Measurements from ENCODE around the gene ERF.

The ERF gene

GRCh38 chr19:42271861-42272534 is 17.1 kb upstream of the ERF start:
- no peak for DNase-seq (ENCODE audit: low read depth in 2 of 2)
- TF ChIP-seq CTCF (IDR thresholded peaks at IDR 0.05; ENCODE audit: low read depth, low read length) = no peak
- no peak overlapping the region for H3K4me3 ChIP-seq (replicated peaks in 1 of 2; ENCODE audit: low read depth in 2 of 2, low read length in 2 of 2)

- no peak for DNase-seq (ENCODE audit: low read depth in 2 of 2)
- H3K4me3 ChIP-seq (replicated peaks in 1 of 2; ENCODE audit: low read depth in 2 of 2, low read length in 2 of 2) = peak overlapping the region; percentile 62 to 74
- no peak for TF ChIP-seq CTCF (IDR thresholded peaks at IDR 0.05; ENCODE audit: low read depth, low read length)
These were observed 16.1 kb upstream of the ERF start for GRCh38 chr19:42271045-42271419.

- H3K4me3 ChIP-seq (replicated peaks in 1 of 2; ENCODE audit: low read depth in 2 of 2, low read length in 2 of 2) = peak overlapping the region; percentile 62 to 74
- no peak for TF ChIP-seq CTCF (IDR thresholded peaks at IDR 0.05; ENCODE audit: low read depth, low read length)
- DNase-seq (ENCODE audit: low read depth in 2 of 2) = peak; percentile 67 to 84
These were observed 15.6 kb upstream of the ERF start for GRCh38 chr19:42270346-42271044.

GRCh38 chr19:42269478-42270345 is 14.8 kb upstream of the ERF start:
- peak overlapping the region; percentile 62 to 74 for H3K4me3 ChIP-seq (replicated peaks in 1 of 2; ENCODE audit: low read depth in 2 of 2, low read length in 2 of 2)
- peak in 1 of 2 donors; percentile 20 for DNase-seq (ENCODE audit: low read depth in 2 of 2)
- no peak for TF ChIP-seq CTCF (IDR thresholded peaks at IDR 0.05; ENCODE audit: low read depth, low read length)

- TF ChIP-seq CTCF (IDR thresholded peaks at IDR 0.05; ENCODE audit: low read depth, low read length) = no peak
- peak; percentile 100 for DNase-seq (ENCODE audit: low read depth in 2 of 2)
- peak within 1 kb of the TSS; percentile 77 to 87 for H3K4me3 ChIP-seq (replicated peaks in 1 of 2; ENCODE audit: low read depth in 2 of 2, low read length in 2 of 2)
These were observed 14.0 kb upstream of the ERF start, which contains the start of gene CIC for GRCh38 chr19:42268704-42269477. Gene CIC (plus strand): TSS chr19:42269252. CDS start chr19:42271784, 2,532 bp downstream.

- DNase-seq (ENCODE audit: low read depth in 2 of 2) = peak; percentile 100
- no peak for TF ChIP-seq CTCF (IDR thresholded peaks at IDR 0.05; ENCODE audit: low read depth, low read length)
- H3K4me3 ChIP-seq (replicated peaks in 1 of 2; ENCODE audit: low read depth in 2 of 2, low read length in 2 of 2) = peak overlapping the region; percentile 77 to 87
These were observed 13.3 kb upstream of the ERF start for GRCh38 chr19:42268142-42268703.
